NCI-H526 treated with DMSO at 0.1 percent for 48 hours (cell line): Measurements from ENCODE around the gene MANEAL.
"Not testable (repeated sequence)": the region's sequence is repeated elsewhere in the genome, so short reads cannot be mapped to it uniquely, and the experiment has no call there.

Experiments used
- DNase-seq: peaks from one replicate; lab custom pipeline; 2025; lab: John Stamatoyannopoulos, UW

Gene MANEAL, protein sequence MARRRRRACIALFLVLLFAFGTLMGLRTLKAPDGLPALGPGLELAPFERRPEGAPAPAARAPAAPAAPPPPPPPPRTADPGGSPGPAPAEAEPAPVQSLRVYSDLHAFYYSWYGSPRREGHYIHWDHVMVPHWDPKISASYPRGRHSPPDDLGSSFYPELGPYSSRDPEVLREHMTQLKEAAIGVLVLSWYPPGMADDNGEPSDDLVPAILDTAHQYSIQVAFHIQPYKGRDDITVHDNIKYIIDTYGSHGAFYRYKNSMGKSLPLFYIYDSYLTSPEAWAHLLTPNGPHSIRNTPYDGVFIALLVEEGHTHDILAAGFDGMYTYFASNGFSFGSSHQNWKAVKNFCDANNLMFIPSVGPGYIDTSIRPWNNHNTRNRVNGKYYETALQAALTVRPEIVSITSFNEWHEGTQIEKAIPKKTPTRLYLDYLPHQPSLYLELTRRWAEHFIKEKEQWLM

GRCh38 chr1:37793773-37794371 lies at the start of gene MANEAL:
Gene MANEAL (plus strand): TSS chr1:37793847. CDS start chr1:37794183, 336 bp downstream.
- DNase-seq, result peak; percentile 80

GRCh38 chr1:37746806-37747205 lies 46.8 kb upstream of the MANEAL start:
- DNase-seq, result no peak

DNA sequence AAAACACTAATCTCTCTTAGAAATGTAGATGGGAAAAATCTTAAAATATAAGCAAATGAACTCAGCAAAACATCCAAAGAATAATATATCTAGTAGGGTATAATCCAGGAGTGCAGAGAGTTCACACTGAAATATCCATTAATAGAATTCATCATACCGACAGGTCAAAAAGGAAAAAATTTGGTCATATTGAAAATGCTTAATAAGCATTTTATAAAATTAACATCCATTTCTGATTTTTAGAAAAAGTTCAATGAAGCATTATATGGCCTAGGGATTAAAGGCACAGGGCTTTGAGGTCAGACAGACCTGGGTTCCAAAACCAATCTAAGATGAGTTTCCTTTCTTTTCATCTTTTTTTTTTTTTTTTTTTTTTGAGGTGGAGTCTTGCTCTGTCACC lies 45.1 kb upstream of the MANEAL start:
- no peak for DNase-seq

GRCh38 chr1:37752213-37752582 lies 41.4 kb upstream of the MANEAL start:
- no peak for DNase-seq

- peak; percentile 83 for DNase-seq
These were observed 40.8 kb upstream of the MANEAL start for GRCh38 chr1:37752583-37753471.

- DNase-seq, result no peak
These were observed 40.0 kb upstream of the MANEAL start for GRCh38 chr1:37753473-37754321.

DNA sequence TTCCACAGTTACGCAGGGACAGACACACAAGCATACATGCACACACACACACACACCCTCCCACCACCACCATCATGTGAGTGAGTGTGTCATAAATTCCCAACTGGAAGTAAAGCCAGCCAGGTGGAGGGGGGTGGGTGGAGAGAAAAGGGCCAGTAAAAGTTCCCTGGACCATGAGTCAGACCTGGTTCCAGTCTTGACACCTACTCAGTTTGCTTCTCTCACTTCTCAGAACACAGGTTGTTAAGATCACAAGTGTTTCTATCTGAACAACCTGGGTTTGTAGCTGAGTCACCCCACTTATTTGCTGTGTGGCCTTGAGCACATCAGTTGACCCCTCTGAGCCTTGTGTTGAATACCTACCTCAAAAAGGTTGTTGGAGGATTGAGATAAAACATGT lies 38.4 kb upstream of the MANEAL start:
- DNase-seq, result no peak

- no peak for DNase-seq
These were observed 37.6 kb upstream of the MANEAL start for GRCh38 chr1:37755951-37756560.

GRCh38 chr1:37759451-37759850 lies 34.2 kb upstream of the MANEAL start:
- no peak for DNase-seq

GRCh38 chr1:37761416-37762095 lies 32.1 kb upstream of the MANEAL start:
- no peak for DNase-seq

DNA sequence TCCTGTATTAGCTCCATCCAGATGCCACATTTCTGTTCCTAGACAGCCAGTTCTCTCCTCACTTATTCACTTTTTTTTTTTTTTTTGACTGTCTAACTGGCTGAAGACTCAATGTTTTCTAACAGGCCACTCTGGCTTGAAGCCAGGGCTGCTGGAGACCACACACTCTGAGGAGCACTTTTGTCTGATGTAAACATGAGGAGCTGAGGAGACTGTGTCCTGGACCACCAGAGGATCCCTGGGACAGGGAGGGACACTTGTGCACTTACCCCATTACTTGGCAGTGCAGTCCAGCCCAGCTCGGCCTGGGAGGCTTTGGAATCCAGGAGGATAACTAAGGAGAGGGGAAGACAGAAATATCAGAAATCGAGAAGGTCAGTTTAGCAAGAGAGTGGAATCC lies 31.1 kb upstream of the MANEAL start:
- no peak for DNase-seq

GRCh38 chr1:37763791-37764413 lies 29.7 kb upstream of the MANEAL start:
- DNase-seq, result no peak

DNA sequence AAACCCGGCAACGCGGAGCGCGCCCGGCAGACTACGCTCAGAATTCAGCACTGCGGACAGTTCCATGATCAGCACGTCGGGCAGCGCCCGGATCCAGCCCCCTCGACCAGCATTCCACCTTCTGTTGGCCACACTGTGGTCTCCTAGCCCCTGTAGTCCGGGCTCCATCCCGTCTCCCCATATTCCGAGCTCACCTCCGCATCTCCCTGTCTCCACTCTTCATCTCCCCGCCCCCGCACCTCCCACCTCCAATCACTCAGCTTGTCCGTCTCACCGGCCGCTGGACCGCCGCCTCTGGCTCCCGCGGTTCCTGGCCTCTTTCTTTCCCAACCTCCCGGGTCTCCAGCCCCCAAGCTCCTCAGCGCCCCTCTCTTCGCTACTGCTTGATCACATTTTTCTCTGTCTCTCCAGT lies 29.2 kb upstream of the MANEAL start:
- DNase-seq, result no peak

DNA sequence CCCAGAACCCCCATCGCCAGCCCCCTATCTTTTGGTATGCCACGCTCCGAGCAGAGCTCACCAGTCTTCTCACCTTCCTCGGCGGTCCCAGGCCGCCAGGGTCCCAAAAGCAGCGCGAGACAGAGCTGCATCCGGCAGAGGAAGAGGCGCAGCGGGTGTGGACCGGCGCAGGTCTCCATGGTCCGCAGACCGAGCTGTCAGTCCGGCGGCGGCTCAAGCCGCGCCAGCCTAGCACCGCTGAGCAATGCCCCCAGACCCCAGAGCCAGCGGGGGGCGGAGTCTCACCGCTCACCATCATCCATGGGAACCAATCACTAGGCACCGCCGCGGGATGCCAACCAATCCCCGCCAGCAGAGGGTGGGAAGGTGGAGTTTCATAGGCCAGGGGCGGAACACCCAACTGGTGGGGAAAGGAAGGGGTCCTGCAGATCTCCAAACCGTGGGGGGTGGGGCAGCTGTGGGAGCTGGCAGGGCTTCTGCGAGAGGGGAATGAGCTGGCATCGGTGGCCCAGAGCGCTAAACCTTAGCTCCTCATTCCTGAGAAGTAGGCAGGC lies 28.7 kb upstream of the MANEAL start, which contains the start of gene EPHA10:
Gene EPHA10 (minus strand): TSS at position 233 of the 554 bp plus-strand sequence. CDS start 54 bp downstream, at position 179.
- peak; percentile 95 for DNase-seq

DNA sequence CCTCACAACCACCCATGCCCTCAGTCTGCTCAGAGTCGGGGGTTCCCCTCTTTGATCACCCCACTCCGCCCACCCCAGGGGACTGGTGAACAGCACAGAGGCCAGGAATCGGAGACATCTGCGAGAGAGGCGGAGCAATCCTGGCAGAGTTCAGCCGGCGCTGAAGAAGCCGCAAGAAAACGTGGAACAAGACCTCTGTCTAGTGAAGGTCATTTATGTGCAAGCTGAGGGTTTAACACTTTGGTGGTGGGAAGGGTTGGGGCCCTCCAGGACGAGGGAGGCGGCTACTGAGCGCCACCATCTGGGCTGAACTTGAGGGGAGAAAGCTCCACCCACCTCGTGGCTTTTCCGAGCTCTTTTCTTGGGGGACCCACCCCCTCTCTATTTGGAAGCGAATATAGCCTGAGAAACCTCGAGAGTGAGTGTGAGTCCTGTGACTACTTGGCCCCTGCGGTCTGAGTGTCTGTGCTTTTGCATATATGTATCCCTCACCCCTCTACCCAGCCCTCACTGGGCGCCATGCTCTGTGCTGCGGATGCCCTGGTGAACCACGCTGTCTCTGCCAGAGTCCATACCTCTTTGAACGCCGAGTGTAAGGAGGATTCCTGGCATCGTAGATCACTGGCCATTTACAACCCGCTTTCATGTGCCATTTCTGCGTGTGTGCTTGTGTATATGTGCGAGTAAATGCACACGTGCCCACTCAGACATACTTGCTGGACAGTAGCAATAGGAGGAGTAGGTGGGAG lies 27.6 kb upstream of the MANEAL start:
- DNase-seq, result peak; percentile 85

DNA sequence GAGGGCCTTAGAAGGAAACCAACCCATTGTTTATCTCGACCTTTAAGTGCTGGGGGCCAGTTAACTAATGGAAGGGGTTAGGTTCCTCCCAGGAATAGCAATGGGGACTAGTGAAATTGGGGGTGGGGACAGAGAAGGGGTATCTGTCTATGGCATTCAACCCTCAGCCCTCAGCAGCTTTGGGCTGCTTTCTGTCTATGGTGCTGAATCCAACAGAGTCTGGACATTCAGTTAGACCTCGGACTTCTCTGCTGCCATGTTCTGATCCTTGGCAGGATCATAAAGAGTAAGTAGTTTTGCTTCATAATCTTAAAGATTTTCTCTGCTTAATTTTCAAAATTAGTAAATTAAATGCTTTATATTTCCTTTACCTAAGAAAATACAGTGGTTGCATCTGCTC lies 26.2 kb upstream of the MANEAL start:
- no peak for DNase-seq

DNA sequence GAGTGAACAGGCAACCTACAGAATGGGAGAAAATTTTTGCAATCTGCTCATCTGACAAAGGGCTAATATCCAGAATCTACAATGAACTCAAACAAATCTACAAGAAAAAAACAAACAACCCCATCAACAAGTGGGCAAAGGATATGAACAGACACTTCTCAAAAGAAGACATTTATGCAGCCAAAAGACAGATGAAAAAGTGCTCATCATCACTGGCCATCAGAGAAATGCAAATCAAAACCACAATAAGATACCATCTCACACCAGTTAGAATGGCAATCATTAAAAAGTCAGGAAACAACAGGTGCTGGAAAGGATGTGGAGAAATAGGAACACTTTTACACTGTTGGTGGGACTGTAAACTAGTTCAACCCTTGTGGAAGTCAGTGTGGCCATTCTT lies 22.2 kb upstream of the MANEAL start:
- DNase-seq, result not testable (repeated sequence)

GRCh38 chr1:37776946-37777516 lies 16.6 kb upstream of the MANEAL start:
- DNase-seq, result no peak

- DNase-seq, result no peak
These were observed 15.0 kb upstream of the MANEAL start for GRCh38 chr1:37778654-37779053.
